GM21367 (cell line): ENCODE data around the gene HDHD3.
A peak's percentile ranks its signal among the peaks of the same experiment; 100 is the strongest.

ENCODE experiments used
- ATAC-seq: cut with Tn5 transposase; IDR thresholded peaks from one replicate; pipeline ENCODE4 v1.9.1; 2021; ENCODE audit not compliant: unreplicated experiment

HDHD3 gene

DNA sequence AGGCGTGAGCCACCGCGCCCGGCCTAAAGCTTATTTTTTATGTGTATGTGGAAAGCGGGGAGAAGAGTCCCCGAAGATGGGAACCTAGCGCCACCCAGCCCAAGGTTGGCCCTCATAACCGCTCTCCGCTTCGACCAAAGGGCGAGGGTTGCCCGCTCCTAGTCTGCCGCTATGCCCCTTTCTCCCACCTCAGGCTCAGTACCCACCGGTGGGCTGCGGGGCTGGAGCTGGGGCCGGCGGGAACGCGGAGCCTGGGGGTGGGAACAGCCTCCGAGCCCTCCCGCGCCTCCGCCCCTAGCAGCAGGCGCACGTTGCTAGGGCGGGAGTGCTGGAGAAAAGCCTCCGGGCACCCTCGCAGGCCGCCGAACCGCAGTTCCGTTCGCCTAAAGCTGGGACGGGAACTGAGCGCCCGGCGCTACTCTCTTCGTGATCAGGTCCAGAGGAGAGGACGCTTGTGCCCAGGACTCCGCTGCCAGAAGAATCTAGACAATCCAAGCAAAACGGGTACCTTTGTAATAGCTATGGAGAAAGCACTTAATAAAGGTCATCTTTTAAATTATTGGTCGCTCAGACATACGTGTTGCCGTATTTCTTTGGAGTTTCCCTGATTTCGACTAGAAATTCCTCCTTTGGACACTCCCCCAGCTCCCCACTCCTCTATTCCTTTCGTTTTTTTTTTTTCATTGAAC, 36.6 kb downstream of the HDHD3 start, which contains the start of gene WDR31:
TSS of gene WDR31 (minus strand) at position 265 of the 689 bp plus-strand sequence. CDS start 8,253 bp downstream, outside the sequence.
- ATAC-seq = peak; percentile 95

DNA sequence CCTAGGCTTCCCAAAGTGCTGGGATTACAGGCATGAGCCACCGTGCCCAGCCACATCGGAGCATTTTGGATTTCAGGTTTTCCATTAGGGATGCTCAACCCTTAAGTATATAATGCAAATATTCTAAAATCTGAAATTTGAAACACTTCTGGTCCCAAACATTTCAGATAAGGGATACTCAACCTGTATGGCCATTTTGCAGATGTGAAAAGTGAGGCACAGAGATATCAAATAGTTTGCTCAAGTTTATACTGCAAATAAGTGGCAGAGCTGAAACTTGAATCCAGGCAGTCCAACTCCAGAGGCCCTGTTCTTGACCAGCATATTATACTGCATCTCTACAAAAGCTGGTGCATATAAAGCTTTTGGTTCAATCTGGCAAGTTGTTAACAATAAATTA, 39.1 kb downstream of the HDHD3 start:
- no peak for ATAC-seq

DNA sequence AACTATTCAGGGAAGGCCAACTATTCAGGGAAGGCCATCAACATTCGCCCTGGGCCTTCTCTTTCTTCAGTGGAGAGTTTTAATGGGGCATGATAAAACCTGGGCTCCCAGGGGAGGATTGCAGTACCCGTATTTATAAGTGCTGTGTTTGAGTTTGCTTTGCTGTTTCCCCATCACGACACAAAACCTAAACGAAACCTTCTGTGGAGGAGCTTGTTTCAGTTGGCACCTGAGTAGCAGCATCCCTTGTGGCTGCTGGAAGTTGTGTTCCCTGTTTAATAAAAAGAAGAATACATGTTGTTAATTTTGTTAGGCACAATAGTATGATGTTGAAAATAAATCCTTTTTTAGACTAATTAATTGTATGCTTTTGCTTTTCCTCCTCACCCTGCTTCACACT, 45.0 kb downstream of the HDHD3 start:
- ATAC-seq = no peak

- ATAC-seq = no peak
Measured at GRCh38 chr9:113328045-113328782, 48.6 kb downstream of the HDHD3 start.

- ATAC-seq = no peak
Measured at GRCh38 chr9:113326230-113326629, 50.6 kb downstream of the HDHD3 start.
